Right lobe of liver (tissue), 4 donors: ENCODE measurements around the gene MCCC1.

Experiments used
- CTCF ChIP-seq, 4 donors: fragments of 200-600 bp in 3 of 4; fragments of 450-650 bp in 1 of 4; IDR thresholded peaks; one replicate each; pipeline versions ENCODE4 v1.5.1 to v1.8.0; 2016 to 2022; ENCODE audit warnings: antibody characterized with exemption in 4 of 4, mild to moderate bottlenecking in 2 of 4
- POLR2A ChIP-seq: fragments of 450-650 bp; IDR thresholded peaks from one replicate; pipeline ENCODE4 v1.6.1; 2017; ENCODE audit warnings: antibody characterized with exemption, mild to moderate bottlenecking
- donor health status: DM: no; HTN: no; CAD: no.
- donor health status: DM: no; HTN: no; CAD: no.
- donor health status: DM: no; HTN: yes; CAD: no.

- TF ChIP-seq POLR2A (no peak), CTCF (IDR thresholded peaks at IDR 0.05) (no peak)
Observed at GRCh38 chr3:183131735-183132134, 32.4 kb upstream of the MCCC1 start.
